ENCODE results near the gene FAM229B. TPM values are rescaled to one million over a fixed set of nuclear protein-coding genes. Genes with fewer than 3 reads are reported as not detected.

FAM229B gene
- total and polyA plus RNA-seq, 2 donors from 2014 or later, result 27.2 to 77.1 TPM

GRCh38 chr6:112139052-112139451 is 51.7 kb downstream of the FAM229B start:
- H3K27ac ChIP-seq (ENCODE audit: low read depth in 2 of 2, low read length in 2 of 2), result no peak overlapping the region
- FAIRE-seq (no peak), DNase-seq (no peak)
- H3K4me3 ChIP-seq (ENCODE audit: low read length in 3 of 3), result no peak overlapping the region
- H3K9ac ChIP-seq (ENCODE audit: low read length in 3 of 3), result no peak overlapping the region
- TF ChIP-seq, protein P1, sequence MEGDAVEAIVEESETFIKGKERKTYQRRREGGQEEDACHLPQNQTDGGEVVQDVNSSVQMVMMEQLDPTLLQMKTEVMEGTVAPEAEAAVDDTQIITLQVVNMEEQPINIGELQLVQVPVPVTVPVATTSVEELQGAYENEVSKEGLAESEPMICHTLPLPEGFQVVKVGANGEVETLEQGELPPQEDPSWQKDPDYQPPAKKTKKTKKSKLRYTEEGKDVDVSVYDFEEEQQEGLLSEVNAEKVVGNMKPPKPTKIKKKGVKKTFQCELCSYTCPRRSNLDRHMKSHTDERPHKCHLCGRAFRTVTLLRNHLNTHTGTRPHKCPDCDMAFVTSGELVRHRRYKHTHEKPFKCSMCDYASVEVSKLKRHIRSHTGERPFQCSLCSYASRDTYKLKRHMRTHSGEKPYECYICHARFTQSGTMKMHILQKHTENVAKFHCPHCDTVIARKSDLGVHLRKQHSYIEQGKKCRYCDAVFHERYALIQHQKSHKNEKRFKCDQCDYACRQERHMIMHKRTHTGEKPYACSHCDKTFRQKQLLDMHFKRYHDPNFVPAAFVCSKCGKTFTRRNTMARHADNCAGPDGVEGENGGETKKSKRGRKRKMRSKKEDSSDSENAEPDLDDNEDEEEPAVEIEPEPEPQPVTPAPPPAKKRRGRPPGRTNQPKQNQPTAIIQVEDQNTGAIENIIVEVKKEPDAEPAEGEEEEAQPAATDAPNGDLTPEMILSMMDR (IDR thresholded peaks at IDR 0.05; ENCODE audit: borderline replicate concordance, extremely low read depth, insufficient read depth), result no peak
- no peaks in the 10 kb centered on the region for H3K27me3 ChIP-seq (ENCODE audit: control insufficient read depth, insufficient read depth, low read length)
- H3K9me3 ChIP-seq (ENCODE audit: control insufficient read depth in 2 of 3, insufficient read depth in 1 of 3, low read length in 3 of 3), result no peaks in the 10 kb centered on the region
- intact Hi-C loops (cut with DNase I), result no loop called here
- H3K4me1 ChIP-seq (ENCODE audit: control insufficient read depth in 2 of 3, insufficient read depth in 2 of 3, low read depth in 1 of 3, low read length in 3 of 3), result no peaks in the 10 kb centered on the region
- H3K36me3 ChIP-seq (ENCODE audit: control insufficient read depth in 2 of 3, insufficient read depth in 3 of 3, low read length in 3 of 3), result peaks cover 0 to 5% (median 0%) of the 10 kb centered on the region in 3 donors

DNA sequence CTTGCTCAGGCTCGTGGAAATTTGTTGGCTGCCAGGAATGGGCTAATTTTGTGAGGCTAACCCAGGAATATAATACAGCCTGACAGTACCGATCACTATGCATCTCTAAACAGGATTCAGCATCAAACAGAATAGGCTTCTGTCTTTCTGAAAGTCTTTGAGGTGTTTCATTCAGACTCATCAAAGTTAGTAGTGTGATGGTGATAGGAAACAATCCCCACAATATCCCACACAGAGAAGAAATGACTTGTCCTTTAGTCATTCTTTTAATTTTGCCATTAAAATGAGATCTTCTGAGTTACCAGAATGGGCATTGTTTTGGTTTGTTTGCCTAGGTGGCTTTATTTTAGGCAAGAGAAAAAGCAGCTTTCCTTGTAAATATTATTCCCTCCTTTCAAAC is 54.3 kb downstream of the FAM229B start:
- intact Hi-C loops (cut with DNase I), result no loop called here
- H3K36me3 ChIP-seq (ENCODE audit: control insufficient read depth in 2 of 3, insufficient read depth in 3 of 3, low read length in 3 of 3), result peaks cover 0 to 5% (median 0%) of the 10 kb centered on the region in 3 donors
- FAIRE-seq, result no peak

DNA sequence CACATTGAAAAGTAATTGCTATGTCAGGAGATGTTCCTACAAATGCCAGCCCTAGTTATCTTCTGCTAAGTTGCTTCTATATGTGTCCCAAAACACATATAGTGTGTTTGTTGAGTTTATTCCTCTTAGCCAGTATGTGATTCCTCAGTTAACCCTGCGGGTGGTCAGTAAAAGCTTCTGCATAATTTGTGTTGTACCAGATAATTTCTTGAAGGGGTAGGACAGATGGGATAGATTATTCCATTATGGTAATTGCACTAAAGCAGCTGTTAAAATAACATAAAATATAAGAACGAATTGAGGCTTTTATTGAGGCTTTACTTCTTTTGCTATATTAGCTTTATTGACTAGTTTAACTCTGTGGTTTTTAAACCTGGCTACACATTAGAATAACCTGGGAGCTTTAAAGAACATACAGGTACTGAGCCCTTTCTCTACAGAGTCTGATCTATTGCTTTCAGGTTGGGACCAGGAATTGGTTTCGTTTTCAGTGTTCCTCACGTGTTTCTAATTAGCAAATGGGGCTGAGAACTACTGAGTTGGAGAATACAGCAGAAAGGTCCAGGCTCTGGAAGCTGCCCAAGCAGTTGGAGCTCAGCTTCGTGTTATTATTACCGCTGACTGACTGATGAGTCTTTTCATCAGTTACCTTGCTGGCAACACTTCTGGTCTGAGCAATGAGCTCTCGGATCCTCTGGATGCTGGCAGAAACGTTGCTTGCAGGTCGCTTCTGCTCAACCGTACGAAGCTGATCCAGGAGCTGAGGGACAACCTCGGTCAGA is 56.9 kb downstream of the FAM229B start:
- intact Hi-C loops (cut with DNase I), result no loop called here
- FAIRE-seq, result no peak
- H3K4me3 ChIP-seq (ENCODE audit: low read length in 3 of 3), result no peak overlapping the region

More for the DNA sequence above, 54.3 kb downstream of the FAM229B start:
- H3K4me3 ChIP-seq (ENCODE audit: low read length in 3 of 3), result no peak overlapping the region
- no peaks in the 10 kb centered on the region for H3K4me1 ChIP-seq (ENCODE audit: control insufficient read depth in 2 of 3, insufficient read depth in 2 of 3, low read depth in 1 of 3, low read length in 3 of 3)
- no peak overlapping the region for H3K9ac ChIP-seq (ENCODE audit: low read length in 3 of 3)
- DNase-seq, result no peak
- no peaks in the 10 kb centered on the region for H3K27me3 ChIP-seq (ENCODE audit: control insufficient read depth, insufficient read depth, low read length)
- no peak overlapping the region for H3K27ac ChIP-seq (ENCODE audit: low read depth in 2 of 2, low read length in 2 of 2)
- H3K9me3 ChIP-seq (ENCODE audit: control insufficient read depth in 2 of 3, insufficient read depth in 1 of 3, low read length in 3 of 3), result no peaks in the 10 kb centered on the region
- TF ChIP-seq, protein P1 (IDR thresholded peaks at IDR 0.05; ENCODE audit: borderline replicate concordance, extremely low read depth, insufficient read depth), result no peak

More for the DNA sequence above, 56.9 kb downstream of the FAM229B start:
- H3K9me3 ChIP-seq (ENCODE audit: control insufficient read depth in 2 of 3, insufficient read depth in 1 of 3, low read length in 3 of 3), result no peaks in the 10 kb centered on the region
- TF ChIP-seq, protein P1 (IDR thresholded peaks at IDR 0.05; ENCODE audit: borderline replicate concordance, extremely low read depth, insufficient read depth), result no peak
- no peaks in the 10 kb centered on the region for H3K4me1 ChIP-seq (ENCODE audit: control insufficient read depth in 2 of 3, insufficient read depth in 2 of 3, low read depth in 1 of 3, low read length in 3 of 3)
- no peak for DNase-seq
- H3K9ac ChIP-seq (ENCODE audit: low read length in 3 of 3), result no peak overlapping the region
- H3K27me3 ChIP-seq (ENCODE audit: control insufficient read depth, insufficient read depth, low read length), result no peaks in the 10 kb centered on the region
- no peak overlapping the region for H3K27ac ChIP-seq (ENCODE audit: low read depth in 2 of 2, low read length in 2 of 2)
- peaks cover 0 to 5% (median 0%) of the 10 kb centered on the region in 3 donors for H3K36me3 ChIP-seq (ENCODE audit: control insufficient read depth in 2 of 3, insufficient read depth in 3 of 3, low read length in 3 of 3)

Data from kidney (tissue), 14 donors.